IPS-18c (cell line): ENCODE measurements around the gene APOBEC3A.
"Not testable (repeated sequence)": the region's sequence is repeated elsewhere in the genome, so short reads cannot be mapped to it uniquely, and the experiment has no call there.

Experiments
- H3K4me3 ChIP-seq: 2 replicates; pipeline ENCODE4 v1.7.0; 2013; ENCODE audit warnings: low read depth, mild to moderate bottlenecking, low read length, moderate library complexity; ENCODE audit not compliant: insufficient read depth
- H3K9me3 ChIP-seq: one replicate; pipeline ENCODE4 v1.6.1; 2013; ENCODE audit warnings: mild to moderate bottlenecking, low read length, moderate library complexity; ENCODE audit not compliant: control insufficient read depth, insufficient read depth

Gene APOBEC3A

DNA sequence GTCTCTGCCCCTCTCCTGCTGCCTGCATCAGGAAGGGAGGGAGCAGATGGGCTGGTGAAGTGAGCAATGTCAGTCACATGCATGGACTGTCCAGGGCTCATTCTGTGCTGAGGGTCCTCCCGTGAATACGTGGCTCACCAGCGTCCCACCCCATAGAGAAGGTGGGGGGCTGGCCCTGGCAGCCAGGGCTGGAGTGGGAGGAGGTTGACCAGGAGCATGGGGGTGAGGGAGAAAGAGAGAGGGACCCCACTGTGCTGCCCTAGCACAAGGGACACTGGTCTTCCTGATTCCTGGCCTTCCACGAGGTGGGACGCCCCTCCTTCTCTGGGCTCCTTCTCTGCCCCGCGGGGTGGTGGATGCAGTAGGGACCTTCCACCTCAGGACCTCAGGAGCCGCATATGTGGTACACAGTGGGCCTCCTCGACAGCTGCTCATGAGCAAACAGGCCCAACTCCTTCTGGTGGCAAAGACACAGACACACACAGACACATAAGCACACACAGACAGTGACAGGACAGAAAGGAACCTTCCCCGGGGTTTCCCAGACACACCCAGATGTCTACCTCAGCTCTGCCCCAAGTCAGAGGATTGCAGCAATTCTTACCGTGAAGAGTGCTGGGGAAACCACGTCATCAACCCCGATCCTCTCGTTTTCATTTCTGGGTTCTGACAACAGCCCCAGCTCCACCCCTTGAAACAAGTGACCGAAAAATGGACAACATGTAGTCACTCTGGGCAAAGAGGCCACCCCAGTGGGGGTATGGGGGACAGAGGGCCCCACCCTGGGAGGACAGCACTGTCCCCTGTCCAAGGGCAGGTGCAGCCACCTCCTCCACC is 3.6 kb upstream of the APOBEC3A start:
- H3K9me3 ChIP-seq, result no peaks in the 10 kb centered on the region
- no peak overlapping the region for H3K4me3 ChIP-seq

DNA sequence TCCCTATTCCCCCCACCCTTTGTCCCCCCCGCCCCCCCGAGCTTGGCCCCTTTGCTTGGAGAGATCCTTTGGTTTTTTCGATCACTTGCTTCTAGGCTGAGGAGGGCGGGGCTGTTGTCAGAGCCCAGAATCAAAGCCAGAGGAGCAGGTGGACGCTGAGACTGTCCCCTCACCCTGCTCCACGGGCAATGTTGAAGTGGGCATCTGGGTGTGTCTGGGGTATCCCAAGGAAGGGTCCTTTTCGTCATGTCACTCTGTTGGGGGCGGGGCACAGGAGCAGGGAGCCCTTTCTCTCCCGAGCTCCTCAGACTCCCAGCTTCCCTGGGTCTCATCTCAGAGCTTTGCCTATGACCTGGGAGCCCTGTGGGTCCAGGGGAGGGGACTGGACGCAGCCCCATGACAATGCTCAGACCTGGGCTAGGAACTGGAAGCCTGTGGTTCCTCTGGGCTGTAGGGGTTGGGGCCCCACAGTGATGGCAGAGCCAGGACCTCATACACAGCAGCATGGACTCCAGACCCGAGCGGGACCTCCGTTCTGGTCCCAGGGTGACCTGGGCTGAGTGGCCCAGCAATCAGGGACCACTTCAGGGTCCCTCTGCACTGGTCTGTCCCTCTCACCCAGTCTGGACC is 2.9 kb upstream of the APOBEC3A start:
- Histone ChIP-seq H3K4me3 (no peak overlapping the region), H3K9me3 (no peaks in the 10 kb centered on the region)

DNA sequence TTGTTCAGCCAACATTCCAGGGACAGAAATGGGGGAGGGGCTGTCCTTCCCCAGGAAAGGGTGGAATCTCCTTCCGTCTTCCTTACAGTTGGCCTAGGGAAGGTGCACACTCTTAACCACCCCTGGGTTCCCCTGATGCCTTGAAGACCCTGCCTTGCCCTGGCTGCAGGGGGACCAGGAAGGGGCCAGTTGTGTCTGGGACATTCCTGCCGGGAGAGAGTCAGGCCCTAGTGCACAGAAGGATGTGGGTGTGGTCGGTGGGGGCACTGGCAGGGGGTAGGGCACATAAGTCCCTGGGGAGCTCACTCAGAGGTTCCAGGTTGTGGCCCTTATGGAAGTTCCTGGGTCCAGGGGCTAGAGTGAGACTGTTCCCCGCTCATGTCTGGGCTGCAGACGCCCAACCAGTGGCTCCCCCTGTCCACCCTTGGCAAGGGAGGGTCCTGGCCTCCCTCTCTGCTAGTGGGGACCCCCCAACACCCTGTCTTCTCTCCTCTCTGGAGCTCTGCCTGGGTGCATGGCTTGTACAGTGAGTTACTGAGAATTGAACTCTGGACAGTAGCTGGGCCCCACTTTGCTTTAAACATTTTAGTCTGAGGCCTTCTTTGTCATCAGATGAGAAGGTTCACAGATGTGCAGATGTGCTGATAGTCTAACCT is 2.0 kb upstream of the APOBEC3A start:
- no peak overlapping the region for H3K4me3 ChIP-seq
- H3K9me3 ChIP-seq, result no peaks in the 10 kb centered on the region

DNA sequence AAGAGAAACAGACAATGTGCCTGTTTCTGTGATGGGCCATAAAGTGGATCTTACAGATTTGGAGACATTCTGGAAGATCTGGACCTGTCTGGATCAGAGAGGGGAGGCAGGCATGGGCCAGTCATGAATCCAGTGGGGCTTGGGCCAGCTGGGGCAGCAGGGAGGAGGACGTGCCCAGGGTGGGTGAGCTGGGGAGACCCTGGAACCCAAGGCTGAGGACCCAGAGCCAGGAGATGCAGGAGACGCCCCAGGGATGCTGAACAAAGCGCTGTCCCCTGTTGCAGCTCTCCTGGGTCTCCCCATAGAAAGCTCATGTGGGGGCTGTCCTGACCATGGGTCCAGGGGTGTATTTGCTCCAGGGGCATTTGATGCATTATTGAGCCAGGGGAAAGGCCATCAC is 1.5 kb upstream of the APOBEC3A start:
- Histone ChIP-seq H3K9me3 (no peaks in the 10 kb centered on the region), H3K4me3 (no peak overlapping the region)

GRCh38 chr22:38956551-38956950 is 858 bp upstream of the APOBEC3A start:
- Histone ChIP-seq H3K9me3 (no peaks in the 10 kb centered on the region), H3K4me3 (no peak overlapping the region)

GRCh38 chr22:38957808-38958650 is 620 bp downstream of the APOBEC3A start:
- no peak overlapping the region for H3K4me3 ChIP-seq

DNA sequence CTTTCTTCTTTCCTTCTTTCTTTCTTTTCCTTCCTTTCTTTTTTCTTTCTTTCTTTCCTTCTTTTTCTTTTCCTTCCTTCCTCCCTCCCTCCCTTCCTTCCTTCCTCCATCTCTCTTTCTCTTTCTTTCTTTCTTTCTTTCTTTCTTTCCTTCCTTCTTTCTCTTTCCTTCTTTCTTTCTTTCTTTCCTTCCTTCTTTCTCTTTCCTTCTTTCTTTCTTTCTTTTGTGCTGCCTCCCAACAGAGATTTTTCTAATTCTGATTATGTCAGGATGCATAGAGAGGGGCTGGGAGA is 1.2 kb downstream of the APOBEC3A start:
- H3K4me3 ChIP-seq, result not testable (repeated sequence)

More at GRCh38 chr22:38957808-38958650, 620 bp downstream of the APOBEC3A start:
- H3K9me3 ChIP-seq, result no peaks in the 10 kb centered on the region

DNA sequence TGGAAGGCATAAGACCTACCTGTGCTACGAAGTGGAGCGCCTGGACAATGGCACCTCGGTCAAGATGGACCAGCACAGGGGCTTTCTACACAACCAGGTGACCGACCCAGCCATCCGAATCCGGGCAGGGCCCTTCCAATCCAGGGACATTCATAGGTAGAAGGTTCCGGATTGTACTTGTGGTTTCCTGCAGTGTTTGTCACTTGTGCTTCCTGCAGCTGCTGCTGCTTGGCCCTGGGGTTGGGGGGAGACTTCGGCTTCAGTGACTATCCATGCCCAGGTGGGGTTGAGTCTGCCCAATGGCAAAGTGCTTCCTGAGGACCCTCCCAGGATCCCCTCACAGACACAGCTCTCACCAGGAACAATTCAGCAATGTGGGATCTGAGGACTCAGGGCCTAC is 2.2 kb downstream of the APOBEC3A start:
- Histone ChIP-seq H3K4me3 (no peak overlapping the region), H3K9me3 (no peaks in the 10 kb centered on the region)

More for the DNA sequence above, 1.2 kb downstream of the APOBEC3A start:
- H3K9me3 ChIP-seq, result not testable (repeated sequence)

GRCh38 chr22:38960673-38961072 is 3.3 kb downstream of the APOBEC3A start:
- H3K4me3 ChIP-seq, H3K9me3 ChIP-seq: not testable (repeated sequence)

DNA sequence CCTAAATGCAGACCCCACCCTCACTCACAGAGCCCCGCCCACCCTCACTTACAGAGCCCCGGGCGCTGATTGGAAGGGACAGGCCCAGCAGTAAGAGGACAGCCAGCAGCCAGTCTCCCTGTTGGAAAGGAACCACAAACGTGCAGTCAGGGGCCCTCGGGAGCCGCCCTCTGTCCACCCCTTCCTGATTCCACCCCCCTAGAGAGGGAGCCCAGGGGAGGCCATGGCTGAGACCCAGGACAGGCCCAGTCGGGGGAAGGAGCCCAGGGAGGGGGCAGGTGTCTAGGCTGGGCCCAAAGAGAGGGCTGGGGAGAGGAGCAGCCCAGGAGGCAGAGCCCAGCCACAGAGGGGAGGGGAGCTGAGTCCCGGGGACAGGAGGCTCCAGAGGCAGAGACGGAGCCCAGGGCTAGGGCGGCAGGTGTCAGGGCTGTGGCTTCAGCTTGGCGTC is 5.9 kb downstream of the APOBEC3A start:
- H3K4me3 ChIP-seq, H3K9me3 ChIP-seq: not testable (repeated sequence)

GRCh38 chr22:38963872-38964271 is 6.5 kb downstream of the APOBEC3A start:
- Histone ChIP-seq H3K9me3 (no peaks in the 10 kb centered on the region), H3K4me3 (no peak overlapping the region)

DNA sequence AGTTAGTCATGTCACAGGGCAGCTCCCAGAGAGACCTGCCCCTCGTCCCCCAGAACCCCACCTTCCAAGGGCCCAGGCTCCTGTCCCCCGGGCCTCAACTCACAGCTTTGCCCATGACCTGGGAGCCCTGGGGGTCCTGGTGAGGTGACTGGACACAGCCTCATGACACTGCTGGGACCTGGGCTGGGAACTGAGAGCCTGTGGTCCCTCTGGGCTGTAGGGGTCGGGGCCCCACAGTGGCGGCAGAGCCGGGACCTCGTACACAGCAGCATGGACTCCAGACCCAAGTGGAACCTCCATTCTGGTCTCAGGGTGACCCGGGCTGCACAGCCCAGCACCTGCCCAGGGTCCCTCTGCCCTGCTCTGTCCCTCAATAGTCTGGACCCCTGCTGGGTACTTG is 6.9 kb downstream of the APOBEC3A start:
- Histone ChIP-seq H3K9me3 (no peaks in the 10 kb centered on the region), H3K4me3 (no peak overlapping the region)

- Histone ChIP-seq H3K9me3 (no peaks in the 10 kb centered on the region), H3K4me3 (no peak overlapping the region)
Observed at GRCh38 chr22:38964989-38965388, 7.6 kb downstream of the APOBEC3A start.

GRCh38 chr22:38965614-38966379 is 8.4 kb downstream of the APOBEC3A start:
- no peaks in the 10 kb centered on the region for H3K9me3 ChIP-seq
- no peak overlapping the region for H3K4me3 ChIP-seq

DNA sequence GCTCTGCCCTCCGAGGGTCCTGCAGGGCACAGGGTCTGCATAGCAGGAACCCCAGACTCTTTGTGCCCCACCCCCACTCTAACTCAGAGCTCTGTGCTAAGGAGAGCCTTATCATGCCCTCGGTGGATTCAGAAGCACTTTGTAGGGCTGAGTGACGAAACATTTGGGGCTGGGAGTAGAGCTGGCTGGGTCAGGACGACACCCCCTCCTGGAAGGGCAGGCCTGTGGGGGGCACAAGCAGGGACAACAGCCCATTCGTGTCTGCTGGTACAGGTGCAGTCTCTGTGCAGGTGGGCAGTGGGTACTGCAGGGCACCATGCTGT is 8.9 kb downstream of the APOBEC3A start:
- no peaks in the 10 kb centered on the region for H3K9me3 ChIP-seq
- no peak overlapping the region; the same call in 1 of the 2 replicates for H3K4me3 ChIP-seq

DNA sequence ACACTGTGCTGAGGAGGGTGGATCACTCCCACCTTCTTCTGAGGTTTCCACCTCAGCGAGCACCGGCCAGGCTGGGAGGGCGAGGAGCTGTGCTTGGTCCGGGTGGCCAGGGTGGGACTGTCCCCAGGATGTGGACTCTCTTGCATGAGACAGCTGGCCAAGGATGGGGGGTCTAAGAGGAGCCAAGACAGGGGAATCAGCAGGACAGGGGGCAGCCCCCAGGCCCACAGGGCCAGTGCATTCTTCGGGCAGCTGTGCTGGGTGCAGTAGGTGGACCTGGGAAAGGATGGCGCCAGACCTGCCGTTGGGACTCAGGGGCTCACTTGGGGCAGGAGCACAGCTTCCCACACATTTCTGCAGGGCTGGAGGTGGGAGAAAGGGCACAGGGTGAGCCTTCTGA is 9.5 kb downstream of the APOBEC3A start:
- no peaks in the 10 kb centered on the region for H3K9me3 ChIP-seq
- no peak overlapping the region for H3K4me3 ChIP-seq
